Lower lobe of right lung (tissue), 2 donors: ENCODE data around the gene ASF1B. TPM values are rescaled to one million over a fixed set of nuclear protein-coding genes. Genes with fewer than 3 reads are reported as not detected.
"Not testable (repeated sequence)": the region's sequence is repeated elsewhere in the genome, so short reads cannot be mapped to it uniquely, and the experiment has no call there.

Experiments
- ATAC-seq, 2 donors: fragments of 200-7000 bp; cut with Tn5 transposase; one replicate each; pipeline ENCODE4 v1.9.1; 2020 to 2022; ENCODE audit warnings: mild to moderate bottlenecking in 2 of 2, moderate library complexity in 2 of 2
- DNase-seq: peaks from one replicate; pipeline ENCODE4 v3.0.0-alpha.2; 2020
- H3K27ac ChIP-seq: fragments of 200-600 bp; one replicate; pipeline ENCODE4 v1.8.0; 2022
- H3K27me3 ChIP-seq: fragments of 200-600 bp; one replicate; pipeline ENCODE4 v1.8.0; 2022; ENCODE audit warnings: low read depth
- H3K36me3 ChIP-seq: fragments of 200-600 bp; one replicate; pipeline ENCODE4 v1.8.0; 2022; ENCODE audit warnings: mild to moderate bottlenecking
- H3K4me1 ChIP-seq: fragments of 200-600 bp; one replicate; pipeline ENCODE4 v1.8.0; 2022
- H3K4me3 ChIP-seq: fragments of 200-600 bp; one replicate; pipeline ENCODE4 v1.8.0; 2022; ENCODE audit warnings: mild to moderate bottlenecking
- H3K9me3 ChIP-seq: fragments of 200-600 bp; one replicate; pipeline ENCODE4 v1.8.0; 2022
- CTCF ChIP-seq: fragments of 200-600 bp; IDR thresholded peaks from one replicate; pipeline ENCODE4 v1.8.0; 2022; ENCODE audit warnings: antibody characterized with exemption, mild to moderate bottlenecking
- intact Hi-C: fragments of 100-400 bp; cut with DNase I; formaldehyde crosslinking; loops from one replicate; pipeline ENCODE4 v1.11.0; 2022
- total RNA-seq: library from RNA; stranded (reverse); fragmentation: NEBNext Ultra II Directional; extraction: Animal tissue kit (Norgen Biotek cat#: 25700); gene quantifications from one replicate; pipeline ENCODE4 v1.2.1, GENCODE V29; 2021
- donor health status: DM: no; HTN: yes; CAD: no; lungs with severe emphysema.

The ASF1B gene
- total RNA-seq, 1 donor from 2014 or later, result 2.6 TPM

- DNase-seq (peak; percentile 75), ATAC-seq (peak; percentile 85 to 87)
- H3K4me3 ChIP-seq, result no peak overlapping the region
- TF ChIP-seq CTCF, result peak; percentile 82
- peak overlapping the region; percentile 79 for H3K27ac ChIP-seq
- H3K9me3 ChIP-seq, result no peaks in the 10 kb centered on the region
- peaks cover 39% of the 10 kb centered on the region for H3K4me1 ChIP-seq
- peaks cover 11% of the 10 kb centered on the region for H3K36me3 ChIP-seq
- no peaks in the 10 kb centered on the region for H3K27me3 ChIP-seq
- intact Hi-C loops, result no loop called here
Measured at GRCh38 chr19:14147797-14148605, 11.6 kb upstream of the ASF1B start.

GRCh38 chr19:14146789-14147216 lies 10.4 kb upstream of the ASF1B start:
- no peak for DNase-seq
- no peak for TF ChIP-seq CTCF
- H3K27me3 ChIP-seq, result no peaks in the 10 kb centered on the region
- no peak overlapping the region for H3K27ac ChIP-seq
- H3K4me3 ChIP-seq, result no peak overlapping the region
- H3K4me1 ChIP-seq, result peaks cover 39% of the 10 kb centered on the region
- H3K9me3 ChIP-seq, result no peaks in the 10 kb centered on the region
- H3K36me3 ChIP-seq, result no peaks in the 10 kb centered on the region
- ATAC-seq, result no peak
- intact Hi-C loops, result no loop called here

- H3K4me3 ChIP-seq, H3K9me3 ChIP-seq, H3K27ac ChIP-seq, DNase-seq, H3K27me3 ChIP-seq, H3K36me3 ChIP-seq, ATAC-seq, intact Hi-C loops: not testable (repeated sequence)
- H3K4me1 ChIP-seq, result peaks cover 39% of the 10 kb centered on the region
Measured at GRCh38 chr19:14146169-14146568, 9.8 kb upstream of the ASF1B start.

GRCh38 chr19:14145381-14145780 lies 9.0 kb upstream of the ASF1B start:
- Histone ChIP-seq H3K4me1 (peaks cover 39% of the 10 kb centered on the region), H3K36me3 (no peaks in the 10 kb centered on the region), H3K4me3 (no peak overlapping the region), H3K9me3 (no peaks in the 10 kb centered on the region), H3K27ac (no peak overlapping the region), H3K27me3 (no peaks in the 10 kb centered on the region)
- no peak for TF ChIP-seq CTCF
- DNase-seq (no peak), ATAC-seq (no peak)
- intact Hi-C loops, result no loop called here

- Histone ChIP-seq H3K27ac (no peak overlapping the region), H3K4me3 (no peak overlapping the region), H3K9me3 (no peaks in the 10 kb centered on the region), H3K36me3 (no peaks in the 10 kb centered on the region), H3K4me1 (peaks cover 43% of the 10 kb centered on the region), H3K27me3 (no peaks in the 10 kb centered on the region)
- intact Hi-C loops, result no loop called here
- no peak for TF ChIP-seq CTCF
- ATAC-seq (no peak), DNase-seq (no peak)
Measured at GRCh38 chr19:14142262-14143190, 6.1 kb upstream of the ASF1B start.
